ENCODE data around the gene TNK1. TPM values are rescaled to one million over a fixed set of nuclear protein-coding genes. Genes with fewer than 3 reads are reported as not detected.

Gene TNK1
- total and polyA plus RNA-seq, 2 donors (not counting 1 experiment from before 2014, with no cell fraction given), result 11.7 to 23.7 TPM

DNA sequence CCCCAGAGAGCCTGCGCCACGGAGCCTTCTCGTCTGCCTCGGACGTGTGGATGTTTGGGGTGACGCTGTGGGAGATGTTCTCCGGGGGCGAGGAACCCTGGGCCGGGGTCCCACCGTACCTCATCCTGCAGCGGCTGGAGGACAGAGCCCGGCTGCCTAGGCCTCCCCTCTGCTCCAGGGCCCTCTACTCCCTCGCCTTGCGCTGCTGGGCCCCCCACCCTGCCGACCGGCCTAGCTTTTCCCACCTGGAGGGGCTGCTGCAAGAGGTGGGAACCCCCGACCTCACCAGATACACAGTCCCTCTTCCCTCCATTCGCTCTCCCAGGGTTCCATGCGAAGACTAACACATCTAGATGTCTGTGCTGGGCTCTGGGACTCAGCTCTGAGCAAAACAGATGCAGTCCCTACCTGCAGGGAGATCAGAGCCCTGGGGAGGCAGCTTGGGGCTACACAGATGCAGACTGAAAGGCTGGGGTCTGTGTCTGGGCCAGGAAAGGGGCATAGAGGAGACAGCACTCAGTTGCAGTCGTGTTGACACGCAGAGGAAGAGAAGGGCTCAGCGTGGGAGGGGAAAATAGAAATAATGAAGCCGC lies 3.7 kb downstream of the TNK1 start:
- H2AFZ ChIP-seq (ENCODE audit: insufficient read depth, low read depth, low read length, poor library complexity, severe bottlenecking), result peak overlapping the region; percentile 94
- Mint-ChIP-seq H3K4me1 (peaks cover 14% of the 10 kb centered on the region), H3K9me3 (ENCODE audit: insufficient read depth) (no peaks in the 10 kb centered on the region), H3K27ac (peak overlapping the region; percentile 91), H3K27me3 (peaks cover 25% of the 10 kb centered on the region), H3K4me3 (peak overlapping the region; percentile 89)
- H3K27me3 ChIP-seq (replicated peaks in 1 of 4; ENCODE audit: control extremely low read depth in 1 of 4, control insufficient read depth in 3 of 4, insufficient read depth in 4 of 4, low read length in 3 of 4), result peaks cover 0 to 39% (median 14%) of the 10 kb centered on the region in 4 experiments
- H3K36me3 ChIP-seq (replicated peaks in 1 of 2; ENCODE audit: control extremely low read depth in 1 of 2, control insufficient read depth in 1 of 2, extremely low read depth in 1 of 2, insufficient read depth in 2 of 2, low read length in 1 of 2), result peaks cover 0 to 9% of the 10 kb centered on the region in 2 experiments
- ChIA-PET POLR2A (interaction anchor here (1.0 to 1.7 kb wide), 3 partner anchors 10 to 51 kb away, joined by 4 to 10 read pairs (median 5); partner anchors contain the start of genes PLSCR3 and TMEM256), CTCF (interaction anchor here (0.7 to 1.4 kb wide), 4 partner anchors 10 to 129 kb away, joined by 3 to 4 read pairs (median 3); no protein-coding TSS in a partner anchor)
- H3K4me3 ChIP-seq (ENCODE audit: control extremely low read depth in 1 of 5, extremely low read depth in 1 of 5, insufficient read depth in 1 of 5, low read depth in 2 of 5, low read length in 4 of 5), result peak overlapping the region in 4 of 5 experiments; percentile 70 to 78 (median 76)
- 51% methylated on average over 23 of the region's 23 CpGs for WGBS (ENCODE audit: insufficient coverage)
- TF ChIP-seq EZH2 (IDR thresholded peaks at IDR 0.05; ENCODE audit: borderline replicate concordance, insufficient read depth, low read depth, low read length, poor library complexity, severe bottlenecking) (no peak), CTCF (IDR thresholded peaks at IDR 0.05) (no peak)
- peaks cover 19% of the 10 kb centered on the region in 2 donors for H3K4me1 ChIP-seq (ENCODE audit: control insufficient read depth in 2 of 2, insufficient read depth in 2 of 2, low read length in 2 of 2)
- ATAC-seq (ENCODE audit: low read depth) (no peak), DNase-seq (peak; percentile 30)
- peak overlapping the region; percentile 88 for H3K4me2 ChIP-seq (replicated peaks; ENCODE audit: low read depth, low read length, poor library complexity, severe bottlenecking)
- peaks cover 0 to 19% (median 0%) of the 10 kb centered on the region in 3 donors for H3K9me3 ChIP-seq (ENCODE audit: control extremely low read depth in 1 of 3, control insufficient read depth in 2 of 3, insufficient read depth in 1 of 3, low read length in 2 of 3)
- intact Hi-C loops (cut with micrococcal nuclease), result loop anchor here (1.0 kb wide), 2 partner anchors 10 to 20 kb away; partner anchors contain the start of genes PLSCR3 and TMEM256
- peak overlapping the region; percentile 60 to 72 for H3K27ac ChIP-seq (ENCODE audit: low read length in 2 of 2)
- no peaks in the 10 kb centered on the region for H4K20me1 ChIP-seq (ENCODE audit: control insufficient read depth, insufficient read depth, low read length, poor library complexity, severe bottlenecking)
- H3K9ac ChIP-seq (ENCODE audit: low read length), result peak overlapping the region; percentile 79
- no peaks in the 10 kb centered on the region for H3K79me2 ChIP-seq (ENCODE audit: control insufficient read depth, insufficient read depth, low read length)

- H3K9ac ChIP-seq (ENCODE audit: low read length), result no peak overlapping the region
- intact Hi-C loops (cut with micrococcal nuclease), result no loop called here
- H3K27ac ChIP-seq (ENCODE audit: low read length in 2 of 2), result no peak overlapping the region
- H3K4me1 Mint-ChIP-seq, result peaks cover 12% of the 10 kb centered on the region
- H3K27me3 Mint-ChIP-seq, result no peaks in the 10 kb centered on the region
- peak; percentile 8 for DNase-seq
- H3K27ac Mint-ChIP-seq, result no peak overlapping the region
- H3K9me3 ChIP-seq (ENCODE audit: control extremely low read depth in 1 of 3, control insufficient read depth in 2 of 3, insufficient read depth in 1 of 3, low read length in 2 of 3), result no peaks in the 10 kb centered on the region
- H2AFZ ChIP-seq (ENCODE audit: insufficient read depth, low read depth, low read length, poor library complexity, severe bottlenecking), result no peak overlapping the region
- no peaks in the 10 kb centered on the region for H4K20me1 ChIP-seq (ENCODE audit: control insufficient read depth, insufficient read depth, low read length, poor library complexity, severe bottlenecking)
- no peak overlapping the region for H3K4me3 Mint-ChIP-seq
- H3K36me3 ChIP-seq (replicated peaks in 1 of 2; ENCODE audit: control extremely low read depth in 1 of 2, control insufficient read depth in 1 of 2, extremely low read depth in 1 of 2, insufficient read depth in 2 of 2, low read length in 1 of 2), result peaks cover 0 to 37% of the 10 kb centered on the region in 2 experiments
- ChIA-PET CTCF (interaction anchor here (1.6 to 1.8 kb wide), 2 partner anchors 33 to 48 kb away, joined by 4 to 6 read pairs; no protein-coding TSS in a partner anchor), POLR2A (no interaction called here)
- TF ChIP-seq EZH2 (IDR thresholded peaks at IDR 0.05; ENCODE audit: borderline replicate concordance, insufficient read depth, low read depth, low read length, poor library complexity, severe bottlenecking) (no peak), CTCF (IDR thresholded peaks at IDR 0.05) (no peak)
- no peaks in the 10 kb centered on the region for H3K27me3 ChIP-seq (replicated peaks in 1 of 4; ENCODE audit: control extremely low read depth in 1 of 4, control insufficient read depth in 3 of 4, insufficient read depth in 4 of 4, low read length in 3 of 4)
- H3K4me3 ChIP-seq (ENCODE audit: control extremely low read depth in 1 of 5, extremely low read depth in 1 of 5, insufficient read depth in 1 of 5, low read depth in 2 of 5, low read length in 4 of 5), result no peak overlapping the region
- peaks cover 11 to 17% of the 10 kb centered on the region in 2 donors for H3K4me1 ChIP-seq (ENCODE audit: control insufficient read depth in 2 of 2, insufficient read depth in 2 of 2, low read length in 2 of 2)
- peaks cover 8% of the 10 kb centered on the region for H3K79me2 ChIP-seq (ENCODE audit: control insufficient read depth, insufficient read depth, low read length)
- no peaks in the 10 kb centered on the region for H3K9me3 Mint-ChIP-seq (ENCODE audit: insufficient read depth)
- WGBS (ENCODE audit: insufficient coverage), result over 99% methylated on average over 10 of the region's 10 CpGs
- H3K4me2 ChIP-seq (replicated peaks; ENCODE audit: low read depth, low read length, poor library complexity, severe bottlenecking), result no peak overlapping the region
- no peak for ATAC-seq (ENCODE audit: low read depth)
Measured at GRCh38 chr17:7388856-7389255, 8.0 kb downstream of the TNK1 start.

Data from B cell (primary cell).